ENCODE results near the gene CSDE1.

The CSDE1 gene

GRCh38 chr1:114696810-114697209 lies 61.0 kb downstream of the CSDE1 start:
- no peaks in the 10 kb centered on the region for H3K9me2 ChIP-seq (replicated peaks; ENCODE audit: insufficient read depth, low read length)
- H4K20me1 ChIP-seq (ENCODE audit: low read depth, low read length), result no peaks in the 10 kb centered on the region
- H3F3A ChIP-seq (ENCODE audit: insufficient read depth), result no peaks in the 10 kb centered on the region
- TF ChIP-seq EZH2phosphoT487 (conservative IDR thresholded peaks at IDR 0.05; ENCODE audit: low read length), result no peak
- no peak for TF ChIP-seq CTCF (IDR thresholded peaks at IDR 0.05; ENCODE audit: insufficient read depth, low read length, poor library complexity, severe bottlenecking)
- no peaks in the 10 kb centered on the region for H3K79me2 ChIP-seq (ENCODE audit: insufficient read depth, low read length)
- H3K9ac ChIP-seq (ENCODE audit: low read length), result no peak overlapping the region
- H3K9me3 ChIP-seq (ENCODE audit: insufficient read depth, low read length), result no peaks in the 10 kb centered on the region
- no peak overlapping the region for H3K4me2 ChIP-seq (ENCODE audit: low read depth, low read length, poor library complexity, severe bottlenecking)
- H3K27me3 ChIP-seq (ENCODE audit: low read length), result no peaks in the 10 kb centered on the region
- H3K27ac ChIP-seq (ENCODE audit: low read depth, low read length), result no peak overlapping the region
- no peak overlapping the region for H3K4me3 ChIP-seq (ENCODE audit: insufficient read depth, low read length, poor library complexity, severe bottlenecking)
- no peak overlapping the region for H2AFZ ChIP-seq (ENCODE audit: low read depth, low read length, severe bottlenecking)
- H3K36me3 ChIP-seq (ENCODE audit: low read length), result no peaks in the 10 kb centered on the region

GRCh38 chr1:114695430-114696058 lies 62.2 kb downstream of the CSDE1 start, which contains the start of gene AMPD1:
Gene AMPD1, minus strand, starts transcription at chr1:114695546. Its CDS starts 75 bp downstream, at chr1:114695471.
- Histone ChIP-seq H3K9ac (ENCODE audit: low read length) (no peak within 1 kb of the TSS), H3F3A (ENCODE audit: insufficient read depth) (no peaks in the 10 kb centered on the region)

DNA sequence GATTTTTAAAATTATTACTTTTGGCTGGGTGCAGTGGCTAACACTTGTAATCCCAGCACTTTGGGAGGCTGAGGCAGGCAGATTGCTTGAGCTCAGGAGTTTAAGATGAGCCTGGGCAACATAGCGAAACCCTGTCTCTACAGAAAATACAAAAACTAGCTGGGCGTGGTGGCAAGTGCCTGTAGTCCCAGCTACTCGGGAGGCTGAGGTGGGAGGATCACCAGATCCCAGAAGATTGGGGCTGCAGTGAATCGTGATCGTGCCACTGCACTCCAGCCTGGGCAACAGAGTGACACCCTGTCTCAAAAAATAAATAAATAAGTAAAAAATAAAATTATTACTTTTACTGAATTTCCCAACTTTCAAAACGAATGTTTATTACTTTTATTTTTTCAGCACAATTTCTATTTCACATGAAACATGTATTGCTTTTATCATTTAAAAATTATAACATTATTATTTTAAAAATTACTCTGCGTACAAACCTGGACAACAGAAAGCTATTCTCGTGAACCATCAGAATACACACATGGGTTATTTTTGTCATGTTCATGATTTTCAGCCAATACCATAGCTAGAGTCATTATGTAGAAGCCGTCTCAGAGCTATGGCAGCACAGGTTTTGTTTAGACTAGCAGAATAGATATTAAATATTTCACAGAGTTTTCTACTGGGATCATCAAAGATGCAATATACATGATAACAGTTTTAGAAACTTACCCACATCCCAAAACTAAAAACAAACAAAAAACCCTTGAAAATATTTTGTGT lies 63.1 kb downstream of the CSDE1 start:
- H3K27me3 ChIP-seq (ENCODE audit: low read length), result no peaks in the 10 kb centered on the region
- H3K9me2 ChIP-seq (replicated peaks; ENCODE audit: insufficient read depth, low read length), result no peaks in the 10 kb centered on the region
- no peaks in the 10 kb centered on the region for H4K20me1 ChIP-seq (ENCODE audit: low read depth, low read length)
- no peak overlapping the region for H3K4me3 ChIP-seq (ENCODE audit: insufficient read depth, low read length, poor library complexity, severe bottlenecking)
- H3K36me3 ChIP-seq (ENCODE audit: low read length), result no peaks in the 10 kb centered on the region
- no peak overlapping the region for H2AFZ ChIP-seq (ENCODE audit: low read depth, low read length, severe bottlenecking)
- no peaks in the 10 kb centered on the region for H3K79me2 ChIP-seq (ENCODE audit: insufficient read depth, low read length)
- H3K4me2 ChIP-seq (ENCODE audit: low read depth, low read length, poor library complexity, severe bottlenecking), result no peak overlapping the region
- no peaks in the 10 kb centered on the region for H3K9me3 ChIP-seq (ENCODE audit: insufficient read depth, low read length)
- no peak overlapping the region for H3K27ac ChIP-seq (ENCODE audit: low read depth, low read length)
- no peaks in the 10 kb centered on the region for H3F3A ChIP-seq (ENCODE audit: insufficient read depth)
- TF ChIP-seq EZH2phosphoT487 (conservative IDR thresholded peaks at IDR 0.05; ENCODE audit: low read length) (no peak), CTCF (IDR thresholded peaks at IDR 0.05; ENCODE audit: insufficient read depth, low read length, poor library complexity, severe bottlenecking) (no peak)
- H3K9ac ChIP-seq (ENCODE audit: low read length), result no peak overlapping the region

More at GRCh38 chr1:114695430-114696058, 62.2 kb downstream of the CSDE1 start, which contains the start of gene AMPD1:
- Histone ChIP-seq H3K9me3 (ENCODE audit: insufficient read depth, low read length) (no peaks in the 10 kb centered on the region), H3K27me3 (ENCODE audit: low read length) (no peaks in the 10 kb centered on the region), H2AFZ (ENCODE audit: low read depth, low read length, severe bottlenecking) (no peak within 1 kb of the TSS), H3K4me3 (ENCODE audit: insufficient read depth, low read length, poor library complexity, severe bottlenecking) (no peak within 1 kb of the TSS), H3K36me3 (ENCODE audit: low read length) (no peaks in the 10 kb centered on the region), H3K79me2 (ENCODE audit: insufficient read depth, low read length) (no peaks in the 10 kb centered on the region), H3K4me2 (ENCODE audit: low read depth, low read length, poor library complexity, severe bottlenecking) (no peak within 1 kb of the TSS), H3K9me2 (replicated peaks; ENCODE audit: insufficient read depth, low read length) (no peaks in the 10 kb centered on the region), H4K20me1 (ENCODE audit: low read depth, low read length) (no peaks in the 10 kb centered on the region), H3K27ac (ENCODE audit: low read depth, low read length) (no peak within 1 kb of the TSS)
- TF ChIP-seq EZH2phosphoT487 (conservative IDR thresholded peaks at IDR 0.05; ENCODE audit: low read length) (no peak), CTCF (IDR thresholded peaks at IDR 0.05; ENCODE audit: insufficient read depth, low read length, poor library complexity, severe bottlenecking) (no peak)

Measured in SU-DHL-6 (cell line).